GM10266 (cell line): ENCODE results near the gene MS4A15.

ENCODE experiments used
- DNase-seq: peaks from one replicate; pipeline ENCODE4 v3.0.0; 2012; ENCODE audit errors: extremely low spot score
- TF ChIP-seq, protein P1 (sequence below): IDR thresholded peaks from 2 replicates; pipeline ENCODE4 v1.5.1; 2012; ENCODE audit warnings: mild to moderate bottlenecking, low read depth; ENCODE audit not compliant: control insufficient read depth, insufficient read depth; ENCODE audit errors: missing control alignments

Gene MS4A15

DNA sequence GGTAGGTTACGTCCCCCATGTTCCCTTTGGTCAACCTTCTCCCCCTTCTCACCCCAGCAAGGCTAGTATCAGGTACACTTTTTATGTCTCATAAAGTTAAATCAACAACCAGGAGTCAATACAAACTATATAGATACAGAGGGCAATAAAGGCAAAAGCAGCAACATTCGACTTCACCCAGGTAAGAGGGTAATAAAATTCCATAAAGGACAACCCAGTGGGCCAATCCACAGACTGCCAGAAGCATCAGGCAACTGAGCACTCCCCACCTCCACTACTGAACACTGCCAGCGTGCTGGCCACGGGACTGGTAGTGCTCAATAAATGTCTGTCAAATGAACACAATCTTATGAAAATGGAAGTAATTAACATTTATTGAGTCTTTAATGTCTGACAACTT is 37.3 kb upstream of the MS4A15 start:
- TF ChIP-seq, protein P1, sequence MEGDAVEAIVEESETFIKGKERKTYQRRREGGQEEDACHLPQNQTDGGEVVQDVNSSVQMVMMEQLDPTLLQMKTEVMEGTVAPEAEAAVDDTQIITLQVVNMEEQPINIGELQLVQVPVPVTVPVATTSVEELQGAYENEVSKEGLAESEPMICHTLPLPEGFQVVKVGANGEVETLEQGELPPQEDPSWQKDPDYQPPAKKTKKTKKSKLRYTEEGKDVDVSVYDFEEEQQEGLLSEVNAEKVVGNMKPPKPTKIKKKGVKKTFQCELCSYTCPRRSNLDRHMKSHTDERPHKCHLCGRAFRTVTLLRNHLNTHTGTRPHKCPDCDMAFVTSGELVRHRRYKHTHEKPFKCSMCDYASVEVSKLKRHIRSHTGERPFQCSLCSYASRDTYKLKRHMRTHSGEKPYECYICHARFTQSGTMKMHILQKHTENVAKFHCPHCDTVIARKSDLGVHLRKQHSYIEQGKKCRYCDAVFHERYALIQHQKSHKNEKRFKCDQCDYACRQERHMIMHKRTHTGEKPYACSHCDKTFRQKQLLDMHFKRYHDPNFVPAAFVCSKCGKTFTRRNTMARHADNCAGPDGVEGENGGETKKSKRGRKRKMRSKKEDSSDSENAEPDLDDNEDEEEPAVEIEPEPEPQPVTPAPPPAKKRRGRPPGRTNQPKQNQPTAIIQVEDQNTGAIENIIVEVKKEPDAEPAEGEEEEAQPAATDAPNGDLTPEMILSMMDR = no peak
- DNase-seq = no peak

DNA sequence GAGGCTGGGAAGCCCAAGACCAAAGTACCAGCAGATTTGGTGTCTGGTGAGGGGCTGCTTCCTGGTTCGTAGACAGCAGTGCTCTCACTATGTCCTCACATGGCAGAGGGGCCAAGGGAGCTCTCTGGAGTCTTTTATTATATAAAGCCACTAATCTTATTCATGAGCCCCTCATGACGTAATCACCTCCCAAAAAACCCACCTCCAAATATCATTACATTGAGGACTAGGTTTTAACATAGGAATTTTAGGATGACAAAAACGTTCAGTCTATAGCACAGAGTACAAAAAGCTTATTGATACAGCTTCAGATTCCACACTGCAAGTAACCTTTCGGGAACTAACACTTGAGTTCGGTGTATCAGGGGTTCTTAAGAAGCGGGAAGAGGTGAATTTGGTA is 36.2 kb upstream of the MS4A15 start:
- no peak for DNase-seq
- TF ChIP-seq, protein P1 = no peak

DNA sequence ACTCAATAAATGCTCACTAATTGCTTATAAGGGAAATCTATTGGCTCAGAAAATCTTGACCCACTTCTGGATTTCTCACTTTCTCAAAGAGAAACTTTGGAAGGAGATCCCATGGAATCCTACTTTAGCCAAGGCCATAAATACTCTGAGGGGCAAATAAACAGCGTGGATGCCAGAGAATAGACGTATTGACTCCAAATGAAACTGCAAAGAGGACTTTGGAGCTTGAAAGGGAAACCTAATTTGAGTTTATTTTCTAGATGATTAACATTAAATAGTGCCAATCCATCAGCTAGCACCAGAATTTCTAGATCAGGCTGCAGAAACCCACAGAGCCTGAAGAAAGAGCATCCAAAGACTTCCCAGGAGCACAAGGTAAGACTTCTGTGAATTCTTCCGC is 32.2 kb upstream of the MS4A15 start, which contains the start of gene MS4A18:
Gene MS4A18 (plus strand): TSS at position 301 of the 400 bp plus-strand sequence.
- no peak for DNase-seq
- TF ChIP-seq, protein P1 = no peak

GRCh38 chr11:60725592-60725991 is 31.1 kb upstream of the MS4A15 start:
- TF ChIP-seq, protein P1 = no peak
- no peak for DNase-seq

DNA sequence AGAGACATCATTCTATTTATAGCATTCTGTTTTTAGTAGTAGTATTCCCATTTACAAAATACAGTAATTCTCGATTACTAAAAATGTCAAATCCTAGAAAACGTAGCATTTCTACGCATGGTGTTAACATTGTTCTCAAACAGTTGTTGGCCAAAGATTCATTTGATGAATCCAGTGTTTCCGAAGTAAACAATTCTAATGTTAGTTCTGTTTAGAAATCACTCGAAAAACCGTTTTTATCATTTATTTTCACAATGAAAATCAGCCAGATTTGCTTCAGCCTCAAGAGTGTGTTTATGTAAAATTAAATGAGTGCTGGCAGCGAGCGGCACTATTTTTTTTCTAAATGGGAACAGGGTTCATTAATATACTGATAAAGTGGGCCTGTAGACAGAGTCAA is 25.1 kb upstream of the MS4A15 start:
- DNase-seq = no peak
- TF ChIP-seq, protein P1 = no peak

DNA sequence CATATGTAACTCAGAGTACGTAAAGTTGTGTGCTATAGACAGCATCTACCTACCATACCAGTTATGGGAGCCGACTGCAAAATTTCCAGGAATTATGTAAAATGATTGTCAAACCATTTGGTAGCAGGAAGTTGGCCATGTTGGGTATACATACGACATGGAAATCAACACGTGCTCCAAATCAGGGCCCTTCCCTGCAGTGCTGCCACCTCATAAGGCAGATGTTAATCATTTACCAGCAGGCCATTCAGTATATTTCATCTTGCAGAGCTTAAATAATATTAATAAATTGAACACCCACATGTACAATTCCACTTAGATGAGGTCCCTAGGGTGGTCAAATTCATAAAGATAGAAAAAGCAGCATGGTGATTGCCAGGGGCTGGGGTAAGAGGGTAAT is 22.4 kb upstream of the MS4A15 start:
- no peak for DNase-seq
- TF ChIP-seq, protein P1 = no peak

GRCh38 chr11:60739114-60739513 is 17.6 kb upstream of the MS4A15 start:
- TF ChIP-seq, protein P1 = no peak

More at GRCh38 chr11:60739114-60739513, 17.6 kb upstream of the MS4A15 start:
- no peak for DNase-seq
